NCI-H2107 treated with DMSO at 0.1 percent for 48 hours (cell line): Measurements from ENCODE around the gene LIMA1.
A peak's percentile ranks its signal among the peaks of the same experiment; 100 is the strongest.
"Not testable (repeated sequence)": the region's sequence is repeated elsewhere in the genome, so short reads cannot be mapped to it uniquely, and the experiment has no call there.

ENCODE experiments used
- DNase-seq: peaks from one replicate; lab custom pipeline; 2025; ENCODE audit not compliant: unreplicated experiment; lab: John Stamatoyannopoulos, UW

The LIMA1 gene

DNA sequence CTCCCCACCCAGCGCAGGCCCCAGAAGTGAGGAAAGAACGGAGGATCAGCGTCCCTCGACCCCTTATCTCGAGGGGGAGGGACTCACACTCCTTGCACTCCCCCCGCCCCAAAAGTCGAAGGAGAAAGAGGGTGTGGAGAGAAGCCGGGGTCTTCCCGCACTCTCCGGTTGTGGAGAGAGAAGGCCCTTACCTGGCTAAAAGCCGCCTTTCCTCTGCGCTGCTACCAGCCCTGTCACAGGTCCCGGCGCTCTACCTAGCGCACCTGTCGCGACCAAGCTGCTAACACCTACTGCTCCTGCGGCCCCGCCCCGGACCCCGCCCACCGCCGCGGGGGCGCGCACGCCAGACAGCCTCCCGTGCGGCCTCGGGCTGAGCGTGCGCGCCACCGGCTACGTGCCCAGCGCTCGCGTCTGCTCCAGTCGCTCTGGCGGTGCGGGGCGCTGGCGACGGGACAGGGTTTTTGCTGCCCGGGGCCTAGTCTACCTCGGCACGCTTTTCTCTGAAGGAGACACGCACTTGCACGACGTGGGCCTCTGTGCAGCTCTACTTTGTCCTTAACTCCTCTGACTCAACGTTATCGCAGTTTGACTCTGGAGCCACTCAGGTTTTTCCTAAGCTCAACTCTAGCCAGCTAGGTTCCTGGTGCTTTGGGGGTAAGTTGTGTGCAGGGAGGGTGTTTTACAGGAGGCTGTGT, at the start of gene LIMA1:
Gene LIMA1 (minus strand): TSS at position 292 of the 695 bp plus-strand sequence. CDS start 34,769 bp downstream, outside the sequence.
- peak; percentile 73 for DNase-seq

DNA sequence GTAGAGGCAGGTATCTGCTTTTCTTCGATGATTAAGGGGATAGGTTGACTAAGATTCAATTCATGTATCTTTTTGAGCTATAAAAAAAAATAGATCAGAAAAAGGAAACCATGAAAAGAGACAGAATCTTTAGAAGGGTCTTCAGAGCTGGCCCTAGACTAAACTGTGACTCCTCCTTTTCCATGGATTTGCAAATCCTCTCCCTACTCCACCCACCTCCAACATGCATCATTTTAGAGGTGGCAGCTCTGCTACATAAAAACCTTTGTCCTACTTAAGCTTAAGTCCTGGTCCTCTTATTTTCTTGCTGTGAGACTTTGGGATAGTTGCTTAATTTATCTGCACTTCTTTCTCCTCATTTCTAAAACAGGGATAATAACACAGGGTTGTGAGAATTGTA, 48.4 kb upstream of the LIMA1 start:
- DNase-seq, result no peak

- not testable (repeated sequence) for DNase-seq
These were observed 45.3 kb upstream of the LIMA1 start for GRCh38 chr12:50328664-50329063.

- peak; percentile 40 for DNase-seq
These were observed 43.4 kb upstream of the LIMA1 start for GRCh38 chr12:50326590-50327284.

DNA sequence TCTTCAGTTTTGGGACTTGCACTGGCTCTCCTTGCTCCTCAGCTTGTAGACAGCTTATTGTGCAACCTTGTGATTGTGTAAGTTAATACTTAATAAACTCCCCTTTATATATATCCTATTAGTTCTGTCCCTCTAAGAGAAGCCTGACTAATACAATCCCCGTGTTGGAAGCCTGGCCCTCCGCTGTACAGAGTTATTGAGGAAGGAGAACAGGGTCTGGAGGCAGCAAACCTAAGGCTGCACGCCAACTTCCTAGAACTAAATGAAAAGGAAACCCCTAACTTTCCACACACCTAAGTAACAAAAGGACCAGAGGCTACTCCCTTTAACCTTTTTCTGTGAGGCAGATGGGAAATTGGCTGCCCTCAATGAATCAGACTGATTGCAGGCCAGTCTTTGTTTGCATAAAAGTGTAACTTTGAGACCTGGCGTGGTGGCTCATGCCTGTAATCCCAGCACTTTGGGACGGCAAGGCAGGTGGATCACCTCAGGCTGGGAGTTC, 42.6 kb upstream of the LIMA1 start:
- no peak for DNase-seq

- DNase-seq, result not testable (repeated sequence)
These were observed 41.5 kb upstream of the LIMA1 start for GRCh38 chr12:50324770-50325169.

DNA sequence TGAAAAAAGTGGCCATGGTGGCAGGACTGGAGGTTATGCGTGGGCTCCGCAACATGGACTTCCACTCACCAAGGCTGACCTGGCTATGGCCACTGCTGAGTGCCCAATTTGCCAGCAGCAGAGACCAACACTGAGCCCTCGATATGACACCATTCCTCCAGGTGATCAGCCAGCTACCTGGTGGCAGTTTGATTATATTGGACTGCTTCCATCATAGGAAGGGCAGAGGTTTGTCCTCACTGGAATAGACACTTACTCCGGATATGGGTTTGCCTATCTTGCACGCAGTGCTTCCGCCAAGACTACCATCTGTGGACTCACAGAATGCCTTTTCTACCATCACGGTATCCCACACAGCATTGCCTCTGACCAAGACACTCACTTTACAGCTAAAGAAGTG, 40.8 kb upstream of the LIMA1 start:
- DNase-seq, result not testable (repeated sequence)

DNA sequence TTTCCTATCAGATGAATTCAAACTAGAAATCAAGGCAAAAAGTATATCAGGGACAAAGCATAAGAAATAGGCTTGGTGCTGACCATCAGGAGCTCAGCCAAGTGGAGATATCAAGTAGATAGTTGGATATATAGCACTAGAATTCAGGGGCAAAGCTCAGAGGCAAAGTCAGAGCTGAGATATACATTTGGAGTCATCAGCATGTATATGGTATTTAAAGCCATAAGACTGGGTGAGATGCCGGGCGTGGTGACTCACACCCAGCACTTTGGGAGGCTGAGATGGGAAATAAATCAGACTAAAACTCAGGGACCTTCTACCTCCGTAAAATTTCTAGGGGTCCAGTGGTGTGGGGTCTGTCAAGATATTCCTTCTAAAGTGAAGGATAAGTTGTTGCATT, 38.9 kb upstream of the LIMA1 start:
- no peak for DNase-seq

GRCh38 chr12:50317203-50317602, 33.9 kb upstream of the LIMA1 start:
- no peak for DNase-seq

DNA sequence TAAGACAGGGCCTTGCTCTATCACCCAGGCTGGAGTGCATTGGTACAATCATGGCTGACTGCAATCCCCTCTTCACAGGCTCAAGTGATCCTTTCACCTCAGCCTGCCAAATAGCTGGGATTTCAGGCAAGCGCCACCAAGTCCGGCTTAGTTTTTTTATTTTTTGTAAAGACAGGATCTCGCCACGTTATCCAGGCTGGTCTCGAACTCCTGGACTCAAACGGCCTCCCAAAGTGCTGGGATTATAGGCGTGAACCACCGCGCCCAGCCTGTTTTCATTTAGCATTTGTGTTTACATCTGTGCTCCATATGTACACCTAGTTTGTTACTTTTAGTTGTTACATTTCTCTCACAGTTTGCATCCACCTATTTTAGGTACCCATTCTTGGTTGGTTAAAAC, 32.5 kb upstream of the LIMA1 start:
- no peak for DNase-seq

- peak; percentile 37 for DNase-seq
These were observed 31.5 kb upstream of the LIMA1 start for GRCh38 chr12:50314636-50315312.

DNA sequence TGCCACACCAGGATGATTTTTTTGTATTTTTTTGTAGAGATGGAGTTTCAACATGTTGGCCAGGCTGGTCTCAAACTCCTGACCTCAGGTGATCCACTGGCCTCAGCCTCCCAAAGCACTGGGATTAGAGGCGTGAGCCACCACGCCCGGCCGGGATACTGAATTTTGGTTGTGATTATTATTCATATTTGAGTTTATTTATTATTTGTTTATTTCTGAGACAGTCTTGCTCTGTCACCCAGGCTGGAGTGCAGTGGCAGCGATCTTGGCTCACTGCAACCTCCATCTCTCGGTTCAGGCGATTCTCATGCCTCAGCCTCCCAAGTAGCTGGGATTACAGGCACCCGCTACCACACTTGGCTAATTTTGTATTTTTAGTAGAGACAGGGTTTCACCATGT, 30.7 kb upstream of the LIMA1 start:
- DNase-seq, result not testable (repeated sequence)

DNA sequence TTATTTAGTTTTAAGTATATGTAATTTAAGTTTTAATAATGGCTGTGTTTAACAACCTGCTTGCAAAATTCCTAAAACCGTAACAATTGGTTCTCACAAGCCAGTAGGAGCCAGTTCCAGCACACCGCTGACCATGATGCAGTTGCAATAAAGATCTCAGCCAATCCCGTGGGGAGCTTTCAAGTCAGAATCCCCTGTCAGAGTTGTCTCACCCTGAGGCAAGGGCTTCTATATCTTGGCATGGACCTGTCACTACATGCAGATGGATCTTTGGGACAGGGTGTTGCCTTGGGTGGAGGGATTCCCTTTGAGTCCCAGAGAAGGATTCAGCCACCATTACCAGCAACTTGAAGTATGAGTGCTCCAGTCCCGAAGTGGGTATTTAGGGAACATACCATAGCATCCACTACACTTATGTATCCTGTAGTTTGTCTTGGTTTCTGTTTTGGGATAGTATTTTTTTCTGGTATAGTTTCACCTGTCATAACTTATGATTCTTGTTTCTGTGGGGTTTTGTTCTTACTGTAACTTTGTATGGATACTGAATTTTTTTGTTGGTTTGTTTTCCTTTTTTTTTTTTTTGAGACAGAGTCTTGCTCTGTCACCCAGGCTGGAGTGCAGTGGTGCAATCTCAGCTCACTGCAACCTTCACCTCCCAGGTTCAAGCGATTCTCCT, 30.1 kb upstream of the LIMA1 start:
- DNase-seq, result no peak

DNA sequence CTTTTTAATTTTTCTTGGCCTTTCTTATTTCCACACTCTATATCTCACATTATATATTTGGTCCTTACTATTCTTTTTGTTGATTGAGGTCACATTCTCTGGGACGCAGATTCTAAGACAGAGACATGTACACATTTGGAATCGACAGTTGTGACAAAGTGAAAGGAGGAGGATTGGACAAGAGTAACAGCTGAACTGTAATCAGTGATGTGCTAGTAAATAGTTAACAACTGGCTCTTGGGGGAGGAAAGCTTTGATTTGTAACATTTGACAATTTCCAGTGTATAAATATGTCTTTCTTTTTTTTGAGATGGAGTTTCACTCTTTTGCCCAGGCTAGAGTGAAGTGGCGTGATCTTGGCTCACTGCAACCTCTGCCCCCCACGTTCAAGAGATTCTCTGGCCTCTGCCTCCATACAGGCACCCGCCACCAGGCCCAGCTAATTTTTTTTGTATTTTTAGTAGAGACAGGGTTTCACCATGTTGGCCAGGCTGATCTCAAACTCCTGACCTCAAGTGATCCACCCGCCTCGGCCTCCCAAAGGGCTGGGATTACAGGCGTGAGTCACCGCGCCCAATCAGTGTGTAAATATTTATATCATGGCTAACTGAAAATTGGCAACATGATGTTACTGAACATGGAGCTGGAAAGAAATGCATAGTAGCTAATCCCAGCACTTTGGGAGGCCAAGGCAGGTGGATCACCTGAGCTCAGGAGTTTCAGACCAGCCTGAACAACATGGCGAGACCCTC, 28.7 kb upstream of the LIMA1 start:
- DNase-seq, result not testable (repeated sequence)

- peak; percentile 53 for DNase-seq
These were observed 26.6 kb upstream of the LIMA1 start for GRCh38 chr12:50309950-50310349.

DNA sequence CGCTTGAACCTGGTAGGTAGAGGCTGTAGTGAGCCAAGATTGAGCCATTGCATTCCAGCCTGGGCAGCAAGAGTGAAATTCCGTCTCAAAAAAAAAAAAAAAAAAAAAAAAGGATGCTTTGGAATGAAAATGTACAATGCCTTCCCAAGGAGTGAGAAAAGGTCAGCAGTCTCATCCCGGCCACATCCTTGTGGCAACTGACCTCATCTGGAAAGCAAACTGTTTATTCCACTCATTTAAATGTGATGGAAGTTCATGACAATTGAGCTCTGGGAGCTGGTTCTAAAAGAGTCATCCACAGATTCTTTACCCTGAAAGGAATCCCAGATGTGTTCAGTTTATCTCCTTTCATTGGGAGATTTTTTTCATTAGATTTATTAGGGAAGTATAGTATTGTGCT, 19.4 kb upstream of the LIMA1 start:
- no peak for DNase-seq

GRCh38 chr12:50297996-50298395, 14.7 kb upstream of the LIMA1 start:
- DNase-seq, result peak; percentile 24

DNA sequence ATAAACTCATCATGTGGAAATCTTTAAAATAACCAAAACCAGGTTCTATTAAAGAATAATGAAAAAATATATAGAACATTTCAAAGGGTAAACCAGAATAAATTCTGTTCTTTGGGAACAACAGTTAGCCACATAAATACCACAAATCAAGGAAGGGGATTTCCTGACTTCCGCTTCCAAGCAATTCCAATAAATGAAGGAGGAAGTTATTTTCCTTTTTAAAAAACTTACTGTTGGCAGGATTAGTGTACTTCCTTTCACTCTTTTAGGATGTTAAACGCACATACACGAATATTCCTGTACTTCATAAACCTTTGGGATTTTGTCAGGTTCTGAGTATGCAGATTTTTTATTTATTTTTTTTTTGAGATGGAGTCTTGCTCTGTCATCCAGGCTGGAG, 13.7 kb upstream of the LIMA1 start:
- DNase-seq, result no peak

- DNase-seq, result no peak
These were observed 13.2 kb upstream of the LIMA1 start for GRCh38 chr12:50296554-50296953.

- no peak for DNase-seq
These were observed 8.1 kb upstream of the LIMA1 start for GRCh38 chr12:50291377-50291776.

DNA sequence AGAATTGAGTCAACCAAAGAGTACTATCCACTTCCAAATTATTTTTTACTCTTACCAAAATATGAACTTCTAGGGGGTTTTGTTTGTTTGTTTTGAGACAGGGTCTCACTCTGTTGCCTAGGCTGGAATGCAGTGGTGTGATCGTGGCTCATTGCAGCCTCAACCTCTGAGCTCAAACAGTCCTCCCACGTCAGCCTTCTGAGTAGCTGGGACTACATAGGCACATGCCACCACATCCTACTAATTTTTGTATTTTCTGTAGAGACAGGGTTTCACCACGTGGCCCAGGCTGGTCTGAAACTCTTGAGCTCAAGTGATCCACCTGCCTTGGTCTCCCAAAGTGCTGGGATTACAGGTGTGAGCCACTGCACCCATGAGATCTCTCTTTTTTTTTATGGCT, 7.4 kb upstream of the LIMA1 start:
- DNase-seq, result not testable (repeated sequence)
